ENCODE results near the gene PLXDC2. TPM values are rescaled to one million over a fixed set of nuclear protein-coding genes. Genes with fewer than 3 reads are reported as not detected.

The PLXDC2 gene
- polyA plus RNA-seq, 2 donors, result 11.9 to 13.0 TPM

DNA sequence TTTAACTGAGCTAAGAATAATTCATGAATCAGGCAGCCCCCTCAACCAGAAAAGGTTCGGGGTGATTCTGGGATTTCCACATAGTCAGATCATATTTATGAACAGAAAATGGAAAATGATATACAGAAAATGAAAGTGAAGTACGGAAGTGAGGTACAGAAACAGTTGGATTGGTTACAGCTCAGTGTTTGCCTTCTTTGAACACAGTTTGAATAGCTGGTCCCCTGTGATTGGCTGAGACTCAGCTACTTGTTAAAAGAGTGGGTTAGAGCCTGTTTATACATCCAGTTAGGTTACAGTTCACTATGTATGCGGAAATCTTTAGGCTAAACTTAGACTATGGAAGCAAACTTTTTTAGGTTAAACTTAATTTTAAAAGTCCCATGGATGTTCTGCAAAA lies 511.7 kb downstream of the PLXDC2 start:
- peaks cover 0 to 3% of the 10 kb centered on the region in 2 donors for H3K9me3 ChIP-seq (ENCODE audit: control insufficient read depth in 2 of 2, insufficient read depth in 1 of 2, low read depth in 1 of 2, low read length in 1 of 2)
- no peak overlapping the region for H3K27ac ChIP-seq (ENCODE audit: low read depth in 2 of 2, low read length in 1 of 2)
- H3K36me3 ChIP-seq (ENCODE audit: control insufficient read depth in 2 of 2, insufficient read depth in 2 of 2, low read length in 1 of 2), result no peaks in the 10 kb centered on the region
- no peaks in the 10 kb centered on the region for H3K4me1 ChIP-seq (ENCODE audit: control insufficient read depth in 2 of 2, insufficient read depth in 2 of 2, low read length in 1 of 2)
- H3K4me3 ChIP-seq (ENCODE audit: low read depth in 1 of 2, low read length in 2 of 2), result no peak overlapping the region
- no peaks in the 10 kb centered on the region for H3K27me3 ChIP-seq (ENCODE audit: control insufficient read depth in 1 of 2, insufficient read depth in 2 of 2, low read length in 2 of 2)
- 80% methylated on average over 3 of the region's 3 CpGs for WGBS, 2 donors

DNA sequence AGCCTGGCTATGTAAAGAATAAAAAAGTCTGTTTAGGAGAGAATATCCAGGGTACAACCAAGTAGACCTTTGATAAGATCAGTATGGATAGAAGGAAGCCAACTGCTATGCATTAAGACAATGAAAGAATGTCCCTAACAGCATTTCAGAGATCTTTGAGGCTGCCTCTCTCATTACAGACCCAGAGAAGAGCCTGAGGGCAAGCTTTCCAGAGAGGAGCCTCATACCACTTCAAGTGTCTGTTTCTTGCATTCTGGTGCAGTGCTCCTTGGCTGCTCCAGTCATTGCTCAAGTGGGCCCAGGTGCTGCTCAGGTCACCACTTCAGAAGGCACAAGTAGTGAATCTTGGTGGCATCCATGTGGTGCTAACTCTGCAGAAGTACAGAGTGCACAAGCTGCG lies 514.0 kb downstream of the PLXDC2 start:
- H3K9me3 ChIP-seq (ENCODE audit: control insufficient read depth in 2 of 2, insufficient read depth in 1 of 2, low read depth in 1 of 2, low read length in 1 of 2), result peaks cover 0 to 3% of the 10 kb centered on the region in 2 donors
- no peaks in the 10 kb centered on the region for H3K27me3 ChIP-seq (ENCODE audit: control insufficient read depth in 1 of 2, insufficient read depth in 2 of 2, low read length in 2 of 2)
- 93 to 94% methylated on average over 1 of the region's 1 CpG for WGBS, 2 donors
- H3K36me3 ChIP-seq (ENCODE audit: control insufficient read depth in 2 of 2, insufficient read depth in 2 of 2, low read length in 1 of 2), result no peaks in the 10 kb centered on the region
- H3K4me3 ChIP-seq (ENCODE audit: low read depth in 1 of 2, low read length in 2 of 2), result no peak overlapping the region
- no peaks in the 10 kb centered on the region for H3K4me1 ChIP-seq (ENCODE audit: control insufficient read depth in 2 of 2, insufficient read depth in 2 of 2, low read length in 1 of 2)
- no peak overlapping the region for H3K27ac ChIP-seq (ENCODE audit: low read depth in 2 of 2, low read length in 1 of 2)

DNA sequence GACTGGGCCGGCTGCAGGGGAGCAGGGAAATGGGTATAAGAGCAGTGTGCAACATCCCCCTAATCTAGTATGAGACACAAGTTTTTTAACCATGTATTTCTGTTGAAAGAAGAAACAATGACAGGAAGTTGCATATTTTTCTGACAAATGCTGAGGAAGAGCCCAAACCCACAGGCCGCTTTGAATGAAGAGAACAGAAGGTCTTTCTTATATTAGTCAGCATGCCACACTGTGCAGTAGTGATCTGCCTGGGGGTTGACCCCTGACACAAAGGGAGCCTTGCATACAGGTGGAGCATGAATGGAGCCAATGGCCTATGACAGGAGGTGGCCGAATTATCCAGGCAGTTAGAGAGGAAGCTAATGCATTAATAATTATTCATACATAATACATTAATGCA lies 518.3 kb downstream of the PLXDC2 start:
- Histone ChIP-seq H3K4me3 (ENCODE audit: low read depth in 1 of 2, low read length in 2 of 2) (no peak overlapping the region), H3K27me3 (ENCODE audit: control insufficient read depth in 1 of 2, insufficient read depth in 2 of 2, low read length in 2 of 2) (no peaks in the 10 kb centered on the region), H3K27ac (ENCODE audit: low read depth in 2 of 2, low read length in 1 of 2) (no peak overlapping the region), H3K9me3 (ENCODE audit: control insufficient read depth in 2 of 2, insufficient read depth in 1 of 2, low read depth in 1 of 2, low read length in 1 of 2) (no peaks in the 10 kb centered on the region), H3K36me3 (ENCODE audit: control insufficient read depth in 2 of 2, insufficient read depth in 2 of 2, low read length in 1 of 2) (no peaks in the 10 kb centered on the region), H3K4me1 (ENCODE audit: control insufficient read depth in 2 of 2, insufficient read depth in 2 of 2, low read length in 1 of 2) (no peaks in the 10 kb centered on the region)
- 84 to 85% methylated on average over 3 of the region's 3 CpGs for WGBS, 2 donors
